NCI-H128 (cell line): ENCODE measurements around the gene NCOA3.
"Not testable (repeated sequence)": the region's sequence is repeated elsewhere in the genome, so short reads cannot be mapped to it uniquely, and the experiment has no call there.

ENCODE experiments used
- DNase-seq: peaks from one replicate; lab custom pipeline; 2025; ENCODE audit not compliant: unreplicated experiment; lab: John Stamatoyannopoulos, UW

The NCOA3 gene

GRCh38 chr20:47534405-47534804, 32.7 kb downstream of the NCOA3 start:
- no peak for DNase-seq

- no peak for DNase-seq
Observed at GRCh38 chr20:47535088-47535487, 33.4 kb downstream of the NCOA3 start.

DNA sequence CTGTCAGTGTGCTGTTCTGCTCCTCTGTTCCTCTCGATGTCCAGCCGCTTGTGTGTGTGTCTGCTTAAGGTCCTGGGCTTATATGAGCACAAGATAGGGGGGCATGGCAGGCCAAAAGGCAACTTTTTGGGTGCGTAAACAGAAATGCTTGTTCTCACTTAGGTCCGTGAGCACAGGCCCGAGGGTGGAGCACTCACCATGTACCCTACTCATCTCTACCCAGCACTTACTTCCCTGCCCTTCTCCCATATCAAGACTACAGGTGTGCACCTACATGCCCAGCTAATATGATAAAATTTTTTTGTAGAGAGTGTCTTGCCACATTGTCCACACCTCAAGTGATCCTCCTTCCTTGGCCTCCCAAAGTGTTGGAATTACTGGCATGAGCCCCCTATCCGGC, 34.3 kb downstream of the NCOA3 start:
- DNase-seq = no peak

GRCh38 chr20:47540443-47541354, 39.0 kb downstream of the NCOA3 start:
- DNase-seq = no peak

DNA sequence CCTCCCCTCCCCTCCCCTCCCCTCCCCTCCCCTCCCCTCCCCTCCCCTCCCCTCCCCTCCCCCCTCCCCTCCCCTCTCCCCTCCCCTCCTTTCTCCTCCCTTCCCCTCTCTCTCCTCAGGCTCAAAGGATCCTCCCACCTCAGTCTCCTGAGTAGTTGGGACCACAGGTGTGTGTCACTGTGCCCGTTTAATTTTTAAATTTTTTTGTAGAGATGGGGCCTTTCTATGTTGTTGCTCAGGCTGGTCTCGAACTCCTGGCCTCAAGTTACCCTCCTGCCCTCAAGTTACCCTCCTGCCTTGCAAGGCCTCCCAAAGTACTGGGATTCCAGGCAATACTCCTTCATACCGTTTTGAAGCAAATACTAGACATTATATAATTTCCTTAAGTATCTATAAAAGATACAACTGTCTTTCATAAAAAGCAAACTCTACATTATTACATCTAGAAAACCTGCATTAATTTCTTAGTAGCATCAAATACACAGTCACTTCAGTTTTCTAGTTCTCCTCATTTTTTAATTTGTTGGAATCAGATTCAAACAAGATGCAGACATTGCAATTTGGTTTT, 39.8 kb downstream of the NCOA3 start:
- DNase-seq = no peak

DNA sequence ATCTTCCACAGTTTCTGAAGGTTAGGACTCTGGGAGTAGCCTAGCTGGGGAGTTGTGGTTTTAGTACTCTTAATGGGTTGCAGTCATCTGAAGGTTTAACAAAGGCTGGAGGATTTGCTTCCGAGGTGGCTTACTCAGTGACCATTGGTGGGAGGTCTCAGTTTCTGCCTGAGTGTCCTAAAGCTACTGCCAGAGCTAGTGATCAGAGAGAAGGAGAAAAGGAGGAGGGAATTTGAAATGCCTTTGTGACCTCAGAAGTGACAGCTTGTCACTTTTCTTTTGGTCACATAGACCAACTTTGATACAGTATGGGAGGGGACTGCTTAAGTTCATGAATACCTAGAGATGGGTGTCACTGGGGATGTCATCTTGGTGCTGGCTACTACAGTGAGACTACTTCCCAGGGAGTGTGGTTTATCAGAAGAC, 41.3 kb downstream of the NCOA3 start:
- DNase-seq = no peak

GRCh38 chr20:47544240-47544639, 42.6 kb downstream of the NCOA3 start:
- no peak for DNase-seq

DNA sequence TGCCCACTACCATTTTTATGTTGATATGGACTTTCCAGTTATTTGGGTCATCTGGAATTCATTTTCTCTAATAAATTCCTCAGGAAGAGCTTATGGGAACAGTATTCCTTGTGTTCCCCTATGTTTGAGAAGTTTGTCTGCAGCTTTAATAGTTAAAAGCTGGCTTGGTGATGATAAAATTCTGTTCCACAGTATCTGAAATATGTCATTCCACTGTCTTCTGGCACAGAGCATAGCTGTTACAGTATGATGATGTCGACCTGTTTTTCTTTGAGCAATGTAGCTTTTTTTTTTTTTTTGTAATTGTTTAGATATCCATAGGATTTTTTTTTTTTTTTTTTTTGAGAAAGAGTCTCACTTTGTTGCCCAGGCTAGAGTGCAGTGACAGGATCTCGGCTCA, 43.2 kb downstream of the NCOA3 start:
- no peak for DNase-seq

- DNase-seq = no peak
Observed at GRCh38 chr20:47545499-47545898, 43.8 kb downstream of the NCOA3 start.

DNA sequence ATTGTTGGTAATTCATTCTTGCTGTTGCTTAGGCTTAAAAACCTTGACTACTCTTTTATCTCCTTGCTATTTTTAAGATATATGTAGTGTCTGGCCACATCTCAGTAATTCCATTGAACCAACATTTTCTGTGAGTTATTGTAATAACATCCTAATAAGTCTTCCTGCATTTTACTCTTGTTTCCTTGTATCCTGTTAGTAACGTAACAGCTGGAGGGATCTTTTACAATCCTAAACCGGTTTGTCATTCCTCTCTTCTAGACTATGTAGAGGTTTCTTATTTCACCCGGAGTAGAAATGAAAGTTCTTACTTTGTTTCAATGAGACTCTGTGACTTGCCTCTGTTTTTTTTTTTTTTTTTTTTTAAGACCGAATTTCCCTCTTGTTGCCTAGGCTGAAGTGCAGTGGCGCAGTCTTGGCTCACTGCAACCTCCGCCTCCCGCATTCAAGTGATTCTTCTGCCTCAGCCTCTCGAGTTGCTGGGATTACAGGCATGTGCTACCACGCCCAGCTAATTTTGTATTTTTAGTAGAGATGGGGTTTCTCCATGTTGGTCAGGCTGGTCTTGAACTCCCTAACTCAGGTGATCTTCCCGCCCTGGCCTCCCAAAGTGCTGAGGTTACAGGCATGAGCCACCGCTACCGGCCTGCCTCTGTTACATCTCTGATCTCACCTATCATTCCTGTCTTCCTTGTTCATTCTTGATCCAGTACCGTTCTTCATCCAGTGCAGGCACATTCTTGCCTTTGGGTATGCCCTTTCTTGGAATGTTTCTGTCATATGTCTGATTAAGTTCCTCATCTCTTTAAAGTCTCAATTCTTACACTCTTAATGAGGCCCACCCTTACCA, 44.7 kb downstream of the NCOA3 start:
- no peak for DNase-seq

DNA sequence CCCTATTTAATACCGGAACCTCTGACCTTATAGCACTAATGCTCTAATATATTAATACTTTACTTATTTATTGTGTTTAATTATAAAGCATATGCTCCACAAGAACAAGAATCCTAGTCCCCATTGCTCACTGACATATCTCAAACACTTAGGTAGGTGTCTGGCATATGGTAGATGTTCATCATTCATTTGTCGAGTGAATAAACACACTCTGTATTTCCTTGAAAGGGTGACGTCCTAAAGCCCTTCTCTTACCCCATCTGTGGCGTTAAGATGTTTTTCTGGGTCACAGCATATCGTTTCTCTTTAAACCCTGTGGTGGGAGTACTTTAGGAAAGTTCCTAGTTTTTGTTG, 45.3 kb downstream of the NCOA3 start:
- DNase-seq = no peak

GRCh38 chr20:47549671-47550070, 48.0 kb downstream of the NCOA3 start:
- DNase-seq = no peak

GRCh38 chr20:47551222-47551621, 49.5 kb downstream of the NCOA3 start:
- DNase-seq = no peak

DNA sequence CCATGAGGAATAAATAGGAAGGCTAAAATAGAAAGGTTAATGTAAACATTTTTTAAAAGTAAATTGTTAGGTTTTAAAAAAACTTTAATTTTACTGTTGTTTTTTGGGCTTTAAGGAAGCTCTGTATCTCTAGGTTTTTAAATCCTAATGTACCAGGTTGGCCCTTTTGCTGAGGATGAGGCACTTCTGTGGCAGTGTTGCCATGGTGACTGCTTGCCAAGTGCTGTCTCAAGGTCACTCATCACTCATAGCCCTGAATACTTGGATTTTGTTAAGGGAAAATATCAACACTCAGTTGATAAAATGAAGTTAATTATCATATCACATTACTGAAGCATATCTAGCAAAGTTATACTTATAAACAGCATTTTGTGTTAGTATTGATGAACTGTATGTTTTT, 50.2 kb downstream of the NCOA3 start:
- DNase-seq = no peak

DNA sequence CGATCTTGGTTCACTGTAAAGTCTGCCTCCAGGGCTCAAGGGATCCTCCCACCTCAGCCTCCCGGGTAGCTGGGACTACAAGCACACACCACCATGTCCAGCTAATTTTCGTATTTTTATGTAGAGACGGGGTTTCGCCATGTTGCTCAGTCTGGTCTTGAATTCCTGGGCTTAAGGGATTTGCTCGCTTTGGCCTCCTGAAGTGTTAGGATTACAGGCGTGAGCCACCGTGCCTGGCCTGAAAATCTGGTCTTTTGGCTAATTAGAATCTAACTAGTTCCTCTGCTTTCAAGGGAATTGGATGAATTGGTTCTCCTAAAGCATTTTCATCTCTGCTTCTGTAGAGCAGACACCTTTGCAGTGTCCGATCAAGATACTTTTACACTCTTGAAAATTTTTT, 51.3 kb downstream of the NCOA3 start:
- DNase-seq = no peak

DNA sequence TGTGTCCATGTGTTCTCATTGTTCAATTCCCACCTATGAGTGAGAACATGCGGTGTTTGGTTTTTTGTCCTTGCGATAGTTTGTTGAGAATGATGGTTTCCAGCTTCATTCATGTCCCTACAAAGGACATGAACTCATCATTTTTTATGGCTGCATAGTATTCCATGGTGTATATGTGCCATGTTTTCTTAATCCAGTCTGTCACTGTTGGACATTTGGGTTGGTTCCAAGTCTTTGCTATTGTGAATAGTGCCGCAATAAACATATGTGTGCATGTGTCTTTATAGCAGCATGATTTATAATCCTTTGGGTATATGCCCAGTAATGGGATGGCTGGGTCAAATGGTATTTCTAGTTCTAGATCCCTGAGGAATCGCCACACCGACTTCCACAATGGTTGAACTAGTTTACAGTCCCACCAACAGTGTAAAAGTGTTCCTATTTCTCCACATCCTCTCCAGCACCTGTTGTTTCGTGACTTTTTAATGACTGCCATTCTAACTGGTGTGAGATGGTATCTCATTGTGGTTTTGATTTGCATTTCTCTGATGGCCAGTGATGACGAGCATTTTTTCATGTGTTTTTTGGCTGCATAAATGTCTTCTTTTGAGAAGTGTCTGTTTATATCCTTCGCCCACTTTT, 52.0 kb downstream of the NCOA3 start:
- DNase-seq = not testable (repeated sequence)

GRCh38 chr20:47554283-47554682, 52.6 kb downstream of the NCOA3 start:
- not testable (repeated sequence) for DNase-seq

- no peak for DNase-seq
Observed at GRCh38 chr20:47557218-47557617, 55.5 kb downstream of the NCOA3 start.

DNA sequence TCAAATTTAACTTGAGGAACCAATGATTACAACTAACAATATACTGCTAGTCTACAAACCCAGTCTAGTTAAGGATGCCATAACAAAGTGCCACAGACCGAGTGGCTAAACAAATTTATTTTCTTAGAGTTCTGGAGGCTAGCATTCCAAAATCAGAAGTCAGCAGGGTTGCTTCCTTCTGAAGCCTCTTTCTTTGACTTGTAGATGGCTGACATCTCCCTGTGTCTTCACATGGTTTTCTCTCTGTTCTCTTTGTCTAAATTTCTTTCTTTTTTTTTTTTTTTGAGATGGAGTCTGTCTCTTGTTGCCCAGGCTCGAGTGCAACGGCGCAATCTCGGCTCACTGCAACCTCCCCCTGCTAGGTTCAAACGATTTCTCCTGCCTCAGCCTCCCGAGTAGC, 56.1 kb downstream of the NCOA3 start:
- DNase-seq = no peak

DNA sequence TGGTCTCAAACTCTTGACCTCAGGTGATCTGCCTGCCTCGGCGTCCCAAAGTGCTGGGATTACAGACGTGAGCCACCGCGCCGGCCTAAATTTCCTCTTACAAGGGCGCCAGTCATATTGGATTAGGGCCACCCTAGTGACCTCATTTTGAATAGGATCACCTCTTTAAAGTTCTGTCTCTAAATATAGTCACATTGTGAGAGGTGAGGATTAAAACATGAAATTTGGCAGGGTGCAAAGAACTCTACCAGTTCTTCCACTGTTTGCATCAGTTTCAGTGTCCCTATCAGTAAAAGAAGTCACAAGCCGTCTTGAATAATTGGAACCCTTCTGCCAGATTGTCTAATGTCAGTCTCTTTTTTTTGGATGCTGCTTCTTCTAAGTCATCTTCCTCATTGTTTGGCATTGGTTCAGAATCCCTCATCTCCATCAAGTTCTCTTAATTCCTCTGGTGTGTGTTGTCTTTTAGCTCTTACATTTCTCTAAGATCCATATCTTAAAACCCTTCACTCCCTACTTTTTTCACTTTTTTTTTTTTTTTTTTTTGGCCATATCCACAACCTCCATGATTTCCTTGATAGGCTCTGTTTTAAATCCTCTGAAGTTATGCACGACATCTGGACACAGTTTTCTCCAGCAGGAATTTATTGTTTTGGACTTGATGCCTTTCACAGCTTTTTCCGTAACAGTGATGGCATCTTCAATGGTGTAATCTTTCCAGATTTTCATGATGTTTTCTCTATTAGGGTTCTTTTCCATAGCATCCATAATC, 56.8 kb downstream of the NCOA3 start:
- no peak for DNase-seq

GRCh38 chr20:47559141-47559540, 57.5 kb downstream of the NCOA3 start:
- no peak for DNase-seq
